GM12892 (cell line): ENCODE results near the gene PACSIN2.

Experiments
- POLR2A ChIP-seq: IDR thresholded peaks from 2 replicates; pipeline ENCODE4 v1.6.1; 2011; ENCODE audit warnings: low read depth, low read length, control low read depth
- POLR2AphosphoS5 ChIP-seq: IDR thresholded peaks from 2 replicates; pipeline ENCODE4 v1.6.1; 2011; ENCODE audit warnings: low read depth, low read length, control low read depth
- TAF1 ChIP-seq: IDR thresholded peaks from 2 replicates; pipeline ENCODE4 v1.6.1; 2011; ENCODE audit warnings: low read depth, mild to moderate bottlenecking, control low read depth, low read length, borderline replicate concordance

DNA sequence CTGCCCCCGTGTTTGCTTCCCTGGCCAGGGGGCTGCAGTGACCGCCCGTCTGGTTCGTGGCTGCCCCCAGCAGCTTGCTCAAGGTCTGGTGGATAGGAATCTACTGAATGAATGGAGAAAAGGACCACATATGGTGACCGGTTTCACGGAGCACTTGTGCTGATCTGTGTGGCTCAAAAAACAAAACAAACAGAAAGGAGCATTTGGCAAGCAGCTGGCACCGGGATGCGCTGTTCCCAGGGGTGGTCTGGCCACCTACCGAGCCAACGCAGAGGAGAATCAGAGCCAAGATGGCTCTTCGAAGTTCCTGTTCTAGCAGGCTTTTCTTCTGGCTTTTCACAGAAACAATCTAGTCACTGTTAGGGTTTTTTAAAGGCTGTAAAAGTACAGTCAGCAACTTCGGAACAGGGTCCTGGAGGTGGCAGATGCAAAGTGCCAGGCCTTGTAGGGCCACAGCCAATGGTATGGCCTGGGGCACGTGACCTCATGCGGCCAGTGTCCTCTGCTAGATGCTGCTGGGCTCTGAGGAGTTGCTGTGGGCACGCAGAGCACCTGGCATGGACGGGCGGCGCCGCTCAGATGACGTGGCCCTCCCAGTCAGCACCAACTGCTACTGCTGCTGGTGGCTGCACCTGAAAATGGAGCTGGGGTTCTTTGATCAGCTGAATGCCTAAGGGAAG is 27.3 kb upstream of the PACSIN2 start:
- TF ChIP-seq TAF1 (no peak), POLR2AphosphoS5 (no peak), POLR2A (no peak)
